Measurements from ENCODE around the gene EN2.

The EN2 gene

DNA sequence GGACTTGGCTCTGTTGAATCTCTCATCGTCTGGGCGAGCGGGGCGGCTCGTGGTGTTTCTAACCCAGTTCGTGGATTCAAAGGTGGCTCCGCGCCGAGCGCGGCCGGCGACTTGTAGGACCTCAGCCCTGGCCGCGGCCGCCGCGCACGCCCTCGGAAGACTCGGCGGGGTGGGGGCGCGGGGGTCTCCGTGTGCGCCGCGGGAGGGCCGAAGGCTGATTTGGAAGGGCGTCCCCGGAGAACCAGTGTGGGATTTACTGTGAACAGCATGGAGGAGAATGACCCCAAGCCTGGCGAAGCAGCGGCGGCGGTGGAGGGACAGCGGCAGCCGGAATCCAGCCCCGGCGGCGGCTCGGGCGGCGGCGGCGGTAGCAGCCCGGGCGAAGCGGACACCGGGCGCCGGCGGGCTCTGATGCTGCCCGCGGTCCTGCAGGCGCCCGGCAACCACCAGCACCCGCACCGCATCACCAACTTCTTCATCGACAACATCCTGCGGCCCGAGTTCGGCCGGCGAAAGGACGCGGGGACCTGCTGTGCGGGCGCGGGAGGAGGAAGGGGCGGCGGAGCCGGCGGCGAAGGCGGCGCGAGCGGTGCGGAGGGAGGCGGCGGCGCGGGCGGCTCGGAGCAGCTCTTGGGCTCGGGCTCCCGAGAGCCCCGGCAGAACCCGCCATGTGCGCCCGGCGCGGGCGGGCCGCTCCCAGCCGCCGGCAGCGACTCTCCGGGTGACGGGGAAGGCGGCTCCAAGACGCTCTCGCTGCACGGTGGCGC, at the start of gene EN2:
TSS of gene EN2 (plus strand) at position 19 of the 767 bp plus-strand sequence. CDS start at position 268, 249 bp downstream.
- no peak for DNase-seq

DNA sequence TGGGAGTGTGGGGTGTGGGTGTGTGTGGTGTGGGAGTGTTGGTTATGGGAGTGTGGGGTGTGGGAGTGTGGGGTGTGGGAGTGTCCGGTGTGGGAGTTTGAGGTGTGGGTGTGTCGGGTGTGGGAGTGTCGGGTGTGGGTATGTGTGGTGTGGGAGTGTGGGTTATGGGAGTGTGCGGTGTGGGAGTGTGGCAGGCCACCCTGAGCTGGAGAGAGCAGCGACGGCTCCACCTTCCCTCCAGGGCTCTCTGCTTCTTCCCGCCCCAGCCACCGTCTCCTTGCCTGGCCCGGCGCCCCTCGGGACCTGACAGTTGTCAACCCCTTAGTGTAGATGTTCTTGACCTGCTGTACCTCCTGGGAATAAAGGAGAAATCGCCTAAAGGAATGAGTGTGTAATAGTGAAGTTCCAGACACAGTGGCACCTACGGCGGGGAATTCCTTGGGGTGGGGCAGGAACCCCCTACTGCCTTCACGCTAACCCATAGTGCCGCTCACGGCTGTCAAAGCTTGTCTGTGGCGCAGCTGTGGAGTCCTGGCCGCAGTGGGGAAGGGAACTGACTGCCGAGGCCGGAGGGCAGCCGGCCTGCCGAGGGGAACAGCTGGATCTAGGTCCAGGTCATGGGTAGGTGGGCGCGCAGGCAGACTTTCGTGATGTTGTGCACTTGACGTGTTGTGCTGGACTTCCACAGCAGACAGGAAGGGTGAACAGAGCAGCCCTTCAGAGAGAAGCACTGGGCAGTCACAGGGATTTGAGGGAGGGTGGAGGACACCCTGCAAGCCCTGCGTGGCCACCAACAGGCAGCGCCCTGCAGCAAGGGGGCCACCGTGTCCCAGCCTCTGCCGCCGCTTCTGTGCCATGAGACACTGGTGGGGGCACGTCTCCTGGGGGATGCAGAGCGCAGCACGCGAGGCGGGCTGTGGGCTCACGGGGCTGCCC, 49.0 kb upstream of the EN2 start:
- no peak for DNase-seq

DNA sequence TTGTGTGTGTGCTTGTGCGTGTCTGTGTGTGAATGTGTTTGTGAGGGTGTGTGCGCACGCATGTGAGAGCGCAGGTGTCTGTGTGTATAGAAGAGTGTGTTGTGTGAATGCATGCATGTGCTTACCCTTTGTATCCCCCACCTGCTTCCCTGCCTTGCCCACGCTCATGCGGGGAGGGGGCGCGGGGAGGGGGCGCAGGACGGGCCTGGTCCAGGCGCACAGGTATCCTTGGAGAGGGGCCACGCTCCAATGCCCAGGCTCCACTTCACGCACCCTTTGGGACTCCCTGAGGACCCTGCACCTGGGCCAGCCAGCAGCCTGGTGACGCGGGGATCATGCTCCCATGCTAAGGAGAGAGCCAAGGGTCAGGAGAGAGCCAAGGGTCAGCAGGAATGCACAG, 47.9 kb upstream of the EN2 start:
- DNase-seq: no peak

DNA sequence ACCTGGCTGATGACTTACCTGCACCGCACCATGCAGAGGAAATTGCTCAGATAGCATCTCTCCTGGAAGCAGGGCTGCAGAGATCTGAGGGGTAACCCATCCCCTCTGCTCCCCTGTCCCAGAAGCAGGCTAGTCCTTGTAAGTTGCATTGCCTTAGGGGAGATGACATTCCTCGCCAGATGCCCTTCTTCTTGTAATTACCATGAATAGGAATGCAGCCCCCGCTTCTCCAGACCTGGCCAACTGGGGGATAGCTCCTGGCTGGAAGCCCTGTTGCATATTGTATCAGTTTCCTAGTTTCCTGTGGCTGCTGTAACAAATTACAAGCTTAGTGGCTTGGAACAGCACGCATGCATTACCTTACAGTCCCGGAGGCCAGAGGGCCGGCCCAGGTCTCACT, 47.5 kb upstream of the EN2 start:
- no peak for DNase-seq

DNA sequence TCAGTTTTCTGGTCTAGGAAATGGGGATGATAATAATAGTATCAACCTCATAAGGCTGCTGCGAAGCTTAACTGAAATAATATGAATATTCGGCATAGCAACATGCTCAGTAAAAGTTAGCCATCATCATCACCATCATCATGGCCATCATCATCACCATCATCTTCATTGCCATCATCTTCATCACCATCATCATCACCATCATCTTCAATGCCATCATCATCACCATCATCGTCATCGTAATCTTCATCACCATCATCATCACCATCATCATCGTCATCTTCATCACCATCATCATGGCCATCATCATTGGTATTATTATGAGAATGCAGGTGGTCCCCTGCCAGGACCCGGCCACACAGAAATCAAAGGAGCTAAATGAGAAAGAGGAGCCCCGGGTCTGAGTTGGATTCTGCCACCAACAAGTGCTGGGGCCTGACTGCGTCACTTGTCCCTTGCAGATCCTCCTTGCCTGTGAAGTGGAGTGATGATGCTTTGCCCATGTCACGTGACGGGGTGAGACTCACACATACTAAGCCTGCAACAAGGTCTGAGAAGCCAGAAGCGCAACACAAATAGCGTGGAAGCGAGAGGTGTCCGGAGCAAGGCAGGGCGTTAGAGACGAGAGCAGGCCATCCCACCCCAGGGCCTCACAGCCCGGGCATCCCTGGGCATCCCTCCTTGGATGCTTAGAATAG, 46.1 kb upstream of the EN2 start:
- DNase-seq: no peak

DNA sequence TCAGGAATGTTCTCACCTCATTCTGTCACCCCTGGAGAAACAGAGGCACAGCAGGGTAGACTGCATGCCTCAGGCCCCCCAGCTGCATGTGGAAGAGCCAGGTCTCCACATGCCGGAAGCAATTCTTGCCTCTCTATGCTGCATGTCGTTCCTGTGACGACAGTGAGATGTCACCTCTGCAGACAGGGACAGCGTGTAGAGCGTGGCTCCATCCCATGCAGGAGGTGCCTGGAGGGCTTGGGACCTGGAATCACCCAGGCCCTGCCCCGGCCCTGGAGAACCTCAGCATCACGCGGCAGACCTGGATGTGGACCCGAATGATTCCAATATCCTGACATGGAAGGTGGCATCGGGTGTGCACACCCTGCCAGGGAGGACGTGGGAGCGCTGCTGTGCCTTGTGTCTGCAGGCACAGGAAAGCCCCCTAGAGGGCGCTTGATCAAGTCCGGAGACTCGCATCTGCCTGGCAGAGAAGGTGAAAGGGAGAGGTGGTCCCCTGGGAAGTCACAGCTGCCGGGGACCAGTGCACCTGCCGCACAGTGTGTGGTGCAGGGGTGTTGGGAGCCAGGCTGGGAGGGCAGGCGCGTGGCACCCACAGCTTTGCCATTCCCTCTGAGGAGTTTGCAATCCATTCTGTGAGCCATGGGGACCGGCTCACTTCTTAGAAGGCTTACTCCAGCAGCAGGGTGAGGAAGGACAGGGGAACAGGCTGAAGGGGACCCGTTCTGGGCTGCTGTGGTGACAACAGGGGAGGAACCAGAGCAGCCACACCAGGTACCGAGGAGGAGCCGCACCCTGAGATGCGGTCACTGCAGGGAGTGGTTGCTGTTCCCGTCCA, 45.3 kb upstream of the EN2 start:
- DNase-seq: no peak

DNA sequence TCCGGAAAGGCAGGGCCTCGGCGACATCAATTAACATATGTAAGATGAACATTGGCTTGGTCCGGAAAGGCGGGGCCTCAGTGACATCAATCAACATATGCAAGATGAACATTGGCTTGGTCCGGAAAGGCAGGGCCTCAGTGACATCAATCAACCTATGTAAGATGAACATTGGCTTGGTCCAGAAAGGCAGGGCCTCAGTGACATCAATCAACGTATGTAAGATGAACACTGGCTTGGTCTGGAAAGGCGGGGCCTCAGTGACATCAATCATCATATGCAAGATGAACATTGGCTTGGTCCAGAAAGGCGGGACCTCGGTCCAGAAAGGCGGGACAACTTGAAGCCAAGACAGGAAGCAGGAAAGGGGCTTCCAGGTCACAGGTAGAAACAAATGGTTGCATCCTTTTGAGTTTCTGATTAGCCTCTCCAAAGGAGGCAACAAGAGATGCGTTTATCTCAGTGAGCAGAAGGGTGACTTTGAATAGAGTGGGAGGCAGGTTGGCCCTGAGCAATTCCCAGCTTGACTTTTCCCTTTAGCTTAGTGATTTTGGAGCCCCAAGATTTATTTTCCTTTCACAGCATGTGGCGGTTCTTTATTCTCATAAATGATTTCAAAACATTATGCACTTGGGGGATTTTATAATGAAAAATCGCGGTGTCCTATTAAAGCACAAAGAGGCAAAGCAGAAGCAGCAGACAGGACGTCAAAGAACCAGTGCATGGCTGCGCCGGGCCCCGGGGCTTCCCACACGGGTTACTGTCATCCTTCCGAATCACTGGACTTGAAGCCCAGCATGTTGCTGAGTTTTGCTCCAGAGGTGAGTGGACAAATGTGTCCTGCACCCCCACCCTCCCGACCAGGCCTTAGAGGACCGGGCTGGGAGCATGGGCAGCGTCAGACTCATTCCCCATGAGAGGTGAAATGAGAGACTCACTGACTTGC, 43.1 kb upstream of the EN2 start:
- DNase-seq: no peak

DNA sequence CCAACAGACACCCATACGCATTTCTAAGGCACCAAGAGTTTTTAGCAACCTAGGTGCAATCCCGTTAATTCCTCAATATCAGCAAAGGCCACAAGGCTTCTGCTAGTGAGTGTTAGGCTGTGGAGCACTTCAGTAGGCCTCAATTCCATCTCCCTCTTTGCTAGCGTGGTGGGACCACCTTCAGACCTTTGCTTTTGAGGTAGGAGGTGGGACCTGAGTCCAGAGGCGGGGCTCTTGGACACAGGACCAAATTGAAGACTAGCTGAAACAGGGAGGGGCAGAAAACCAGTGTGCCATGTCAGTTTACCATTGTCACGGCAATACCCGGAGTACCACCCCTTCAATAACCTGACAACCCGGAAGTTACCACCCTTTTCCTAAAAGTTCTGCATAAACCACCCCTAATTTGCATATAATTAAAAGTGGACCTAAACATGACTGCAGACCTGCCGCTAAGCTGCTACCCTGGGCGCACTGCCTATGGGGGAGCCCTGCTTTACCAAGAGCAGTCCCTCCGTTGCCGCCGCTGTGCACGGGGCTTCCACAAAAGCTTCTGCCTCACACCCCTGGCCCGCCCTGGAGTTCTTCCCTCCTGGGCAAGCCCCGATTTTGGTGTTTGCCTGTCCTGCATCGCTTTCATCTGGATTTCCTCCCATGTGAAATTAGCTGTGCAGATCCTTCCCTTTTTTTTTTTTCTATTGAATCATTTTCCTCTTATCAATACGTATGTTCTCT, 41.1 kb upstream of the EN2 start:
- no peak for DNase-seq

DNA sequence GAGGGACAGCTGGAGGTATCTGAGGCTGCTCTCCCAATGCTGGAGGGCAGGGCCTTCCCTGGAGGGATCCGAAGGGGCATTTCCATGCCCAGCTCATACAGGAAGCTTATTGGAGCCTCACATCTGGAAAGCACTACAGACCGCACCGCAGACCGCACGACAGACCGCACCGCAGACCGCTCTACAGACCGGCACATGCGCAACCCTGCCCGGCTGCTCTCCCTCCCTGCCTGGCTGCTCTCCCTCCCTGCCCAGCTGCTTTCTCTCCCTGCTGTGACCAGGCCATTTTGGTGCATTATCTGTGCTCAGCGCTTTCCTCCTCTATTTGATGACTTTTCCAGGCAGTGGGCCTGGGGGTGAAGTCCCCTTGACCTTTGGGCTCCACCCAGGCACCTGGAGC, 39.6 kb upstream of the EN2 start:
- no peak for DNase-seq

DNA sequence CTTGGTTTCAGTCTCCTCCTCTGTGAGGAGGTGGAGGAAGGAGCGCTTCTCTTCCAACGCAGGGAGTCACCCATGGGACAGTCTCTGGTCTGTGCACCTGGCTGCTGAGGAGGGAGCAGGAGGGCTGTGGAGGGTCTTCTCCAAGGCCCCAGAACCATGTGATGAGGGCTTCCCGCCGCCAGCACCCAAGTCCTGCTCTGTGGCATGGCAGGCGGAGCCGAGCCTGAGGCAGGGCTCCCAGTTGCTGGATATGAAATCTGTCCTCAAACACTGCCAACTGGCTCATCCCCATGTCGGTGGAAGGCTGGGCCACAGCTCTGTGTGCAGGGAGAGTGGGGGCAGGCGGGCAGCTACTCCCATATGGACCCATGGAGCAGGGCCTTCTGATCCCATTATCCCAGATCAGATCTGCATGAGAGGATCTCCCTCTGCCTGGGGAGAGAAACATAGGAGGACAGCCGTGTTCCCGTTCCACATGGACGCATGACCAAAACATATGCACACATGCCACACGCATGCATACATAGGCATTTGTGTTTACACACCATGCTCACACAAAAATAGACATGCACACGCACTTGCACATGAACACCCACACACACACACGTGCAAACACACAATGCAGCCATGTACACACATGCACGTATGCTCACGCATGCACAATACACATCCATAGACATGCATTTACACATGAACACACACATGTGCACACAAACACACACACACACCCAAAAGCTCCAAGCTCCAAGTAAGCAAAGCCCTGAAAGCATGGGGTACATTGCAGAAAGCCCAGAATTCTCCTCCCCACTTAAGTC, 38.8 kb upstream of the EN2 start:
- DNase-seq: no peak

DNA sequence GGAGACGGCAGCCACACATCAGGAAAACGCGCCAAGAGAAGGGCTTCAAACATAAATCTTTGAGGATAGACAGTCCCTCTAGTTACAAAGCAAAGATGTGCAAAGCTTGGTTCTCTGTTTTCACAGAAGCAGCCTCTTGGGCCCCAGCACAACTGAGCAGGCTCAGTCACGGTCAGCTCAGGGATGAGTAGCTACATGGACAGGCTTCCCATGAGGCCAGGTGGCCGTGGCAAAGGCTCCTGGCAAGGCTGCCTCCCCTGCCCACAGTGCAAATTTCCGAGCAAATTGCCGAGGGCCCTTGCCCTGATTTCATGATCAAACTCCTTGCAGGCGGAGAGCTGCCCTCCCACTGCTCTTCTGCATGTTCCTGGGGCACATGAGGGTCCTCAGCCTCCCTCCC, 37.8 kb upstream of the EN2 start:
- DNase-seq: no peak

DNA sequence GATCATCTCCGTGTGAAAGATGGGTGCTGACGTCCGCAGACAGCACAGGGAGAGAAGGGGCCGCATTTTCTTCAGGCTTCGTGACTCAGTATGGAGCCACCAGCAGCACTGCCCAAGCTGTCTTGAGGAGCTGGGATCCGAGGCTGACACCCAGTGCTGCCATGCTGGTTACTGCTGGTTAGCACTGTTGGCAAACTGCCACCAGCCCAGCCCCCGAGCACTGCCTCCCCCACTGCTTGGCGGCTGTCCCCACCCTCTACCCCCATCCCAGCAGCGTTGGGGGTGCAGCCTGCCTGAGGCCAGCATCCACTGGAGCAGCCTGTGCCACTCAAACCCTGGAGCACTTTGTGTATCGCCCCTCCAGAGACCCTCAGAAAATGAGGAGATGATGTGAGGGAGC, 35.8 kb upstream of the EN2 start:
- no peak for DNase-seq

DNA sequence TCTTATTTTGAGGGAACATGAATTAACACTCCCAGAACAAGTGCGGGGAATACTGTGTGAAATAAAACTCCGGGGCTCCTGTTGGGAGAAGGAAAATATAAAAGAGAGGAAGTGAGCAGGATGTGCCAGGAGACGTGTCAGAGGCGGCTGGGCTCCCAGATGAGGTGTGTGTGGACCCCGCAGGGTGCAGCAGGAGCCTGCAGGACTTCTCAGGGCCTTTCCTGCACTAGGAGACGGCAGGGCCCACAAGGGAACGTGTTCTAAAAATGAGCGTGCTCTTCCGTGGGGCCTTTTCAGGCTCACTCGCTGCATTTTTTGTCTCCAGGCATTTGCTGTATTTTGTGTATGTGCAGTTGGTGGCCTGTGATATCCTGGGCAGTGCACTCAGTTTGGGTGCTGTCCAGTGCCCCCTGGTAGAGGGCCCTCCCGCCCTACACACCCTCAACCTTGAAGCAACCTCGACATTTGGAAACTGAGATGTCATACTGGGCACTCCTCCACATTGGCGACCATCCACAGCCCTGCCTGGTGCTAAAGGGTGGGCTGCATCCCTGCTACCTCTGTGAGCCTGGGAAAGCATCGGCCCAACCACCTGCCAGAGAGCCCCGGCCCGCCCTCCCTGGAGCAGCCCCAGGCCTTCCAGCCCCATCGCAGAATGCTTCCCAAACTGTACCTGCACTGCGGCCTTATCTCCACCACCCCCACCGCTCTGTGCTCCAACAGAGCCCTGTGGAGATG, 35.2 kb upstream of the EN2 start:
- DNase-seq: no peak

DNA sequence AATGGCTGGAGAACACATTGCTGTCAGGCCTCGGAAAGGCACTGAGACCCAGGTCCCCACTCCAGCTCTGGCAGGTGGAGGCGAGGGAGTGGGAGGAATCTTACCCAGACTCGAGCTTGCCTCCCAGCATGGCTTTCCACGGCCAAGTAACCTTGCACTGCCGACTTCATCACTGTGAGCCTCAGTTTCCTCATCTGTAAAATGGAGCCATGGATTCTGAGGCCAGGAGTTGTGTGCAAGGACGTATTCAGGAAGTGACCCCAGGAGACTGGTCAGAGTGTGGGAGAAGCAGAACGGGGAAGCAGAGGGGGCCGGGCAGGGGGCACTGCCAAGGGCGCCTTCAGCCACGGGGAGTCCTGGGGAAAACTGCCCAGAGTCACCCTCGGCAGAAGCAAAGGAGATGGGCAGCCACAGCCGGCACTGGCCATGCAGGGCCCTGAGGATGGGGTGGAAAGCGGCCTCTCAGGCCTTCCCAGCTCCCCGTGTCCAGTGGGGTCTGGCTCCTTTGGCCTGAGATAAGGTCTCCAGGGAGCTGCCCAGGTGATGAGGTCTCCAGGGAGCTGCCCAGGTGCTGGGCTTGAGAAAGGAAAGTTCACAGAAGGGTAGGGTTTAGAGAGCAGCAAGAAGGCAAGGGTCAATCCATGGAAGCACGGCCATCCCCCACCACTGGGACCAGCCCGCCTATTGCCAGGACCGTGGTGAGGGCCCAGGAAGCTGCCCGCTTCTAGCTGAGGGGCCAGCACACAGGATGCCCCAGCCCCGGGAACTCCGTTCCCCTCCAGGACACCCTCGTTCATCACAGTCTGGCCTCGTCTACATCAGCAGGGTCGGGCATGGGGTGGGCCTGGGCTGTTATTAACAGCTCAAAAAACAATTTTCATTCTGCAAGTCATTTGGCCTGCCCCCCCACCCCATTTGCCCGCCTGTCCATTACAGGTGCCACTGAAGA, 34.3 kb upstream of the EN2 start:
- DNase-seq: no peak

DNA sequence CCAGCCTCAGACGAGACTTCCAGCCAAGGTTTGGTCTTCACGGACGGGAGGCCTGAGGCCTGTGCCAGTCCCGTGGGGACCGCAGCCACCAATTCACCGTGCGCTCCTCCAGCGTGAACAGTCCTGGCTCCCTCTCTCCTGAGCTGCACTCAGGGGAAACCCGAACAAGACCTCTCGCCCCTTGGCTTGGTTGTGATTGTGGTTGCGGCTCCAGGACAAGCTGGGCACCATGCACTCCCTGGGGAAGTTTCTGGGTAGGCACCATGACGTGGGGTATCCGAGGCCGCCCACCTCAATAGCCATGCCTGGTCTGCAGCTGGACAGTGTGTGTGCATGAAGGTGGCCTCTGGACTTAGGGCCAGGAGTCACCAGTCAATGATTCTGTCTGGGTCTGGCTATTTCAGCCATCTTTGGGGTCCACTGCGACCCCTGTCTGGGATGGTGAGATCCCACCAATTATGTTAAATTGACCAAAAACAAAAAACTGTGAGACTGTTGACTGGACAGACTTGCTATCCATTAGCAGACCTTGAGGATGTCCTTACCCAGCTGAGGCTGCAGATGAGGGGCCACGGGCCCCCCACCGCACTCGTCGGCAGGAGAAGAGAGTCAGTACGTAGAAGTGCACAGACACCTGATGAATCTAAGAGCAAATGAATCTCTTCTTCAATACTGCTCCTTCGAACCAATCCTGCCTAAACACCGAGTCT, 33.5 kb upstream of the EN2 start:
- no peak for DNase-seq

DNA sequence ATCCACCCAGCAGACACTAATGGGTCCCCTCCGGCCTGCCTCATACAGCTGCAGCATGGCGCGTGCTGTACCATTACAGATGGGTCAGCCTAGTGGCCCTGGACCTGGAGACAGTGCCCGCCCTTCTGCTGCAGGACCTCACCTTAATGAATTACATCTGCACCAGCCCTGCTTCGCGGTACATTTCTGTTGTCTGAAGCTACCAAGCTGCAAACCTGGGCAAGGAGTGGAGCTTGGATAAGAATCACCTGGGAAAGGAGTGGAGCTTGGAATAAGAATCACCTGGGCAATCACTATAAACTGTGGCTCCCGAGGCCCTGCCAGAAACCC, 33.0 kb upstream of the EN2 start:
- DNase-seq: no peak

DNA sequence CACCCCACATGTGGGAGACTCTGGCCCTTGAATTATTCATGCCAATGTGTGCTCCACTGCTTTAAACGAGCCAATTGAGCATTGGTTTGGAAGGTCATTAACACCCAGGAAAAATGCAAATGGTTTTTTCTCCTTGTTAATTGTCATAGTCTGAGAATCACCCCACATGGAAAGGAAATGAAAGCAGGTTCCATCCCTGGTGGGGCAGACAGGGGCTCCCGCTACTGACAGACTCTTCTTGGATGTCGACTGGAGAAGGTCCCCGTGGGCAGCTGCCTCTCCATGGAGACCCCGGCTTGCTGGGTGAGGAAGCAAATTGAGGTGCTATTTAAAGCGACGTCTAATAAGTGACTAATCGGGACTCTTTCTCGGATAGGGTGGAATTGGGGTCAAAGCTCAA, 32.0 kb upstream of the EN2 start:
- DNase-seq: no peak

All from left hindlimb (tissue), 1 donor.